H4 (cell line): ENCODE measurements around the gene PDX1. TPM values are rescaled to one million over a fixed set of nuclear protein-coding genes. Genes with fewer than 3 reads are reported as not detected.

Experiments
- DNase-seq: peaks from one replicate; pipeline ENCODE4 v3.0.0-alpha.2; 2015; ENCODE audit warnings: low spot score
- total RNA-seq: library from RNA; depleted of rRNA; stranded (reverse); fragments of >200 nt; shearing (Covaris generic); gene quantifications from 2 replicates; pipeline ENCODE4 v1.2.3, GENCODE V29; 2014; rRNA removed

PDX1 gene
- total RNA-seq, 1 experiment from 2014 or later, result not detected

DNA sequence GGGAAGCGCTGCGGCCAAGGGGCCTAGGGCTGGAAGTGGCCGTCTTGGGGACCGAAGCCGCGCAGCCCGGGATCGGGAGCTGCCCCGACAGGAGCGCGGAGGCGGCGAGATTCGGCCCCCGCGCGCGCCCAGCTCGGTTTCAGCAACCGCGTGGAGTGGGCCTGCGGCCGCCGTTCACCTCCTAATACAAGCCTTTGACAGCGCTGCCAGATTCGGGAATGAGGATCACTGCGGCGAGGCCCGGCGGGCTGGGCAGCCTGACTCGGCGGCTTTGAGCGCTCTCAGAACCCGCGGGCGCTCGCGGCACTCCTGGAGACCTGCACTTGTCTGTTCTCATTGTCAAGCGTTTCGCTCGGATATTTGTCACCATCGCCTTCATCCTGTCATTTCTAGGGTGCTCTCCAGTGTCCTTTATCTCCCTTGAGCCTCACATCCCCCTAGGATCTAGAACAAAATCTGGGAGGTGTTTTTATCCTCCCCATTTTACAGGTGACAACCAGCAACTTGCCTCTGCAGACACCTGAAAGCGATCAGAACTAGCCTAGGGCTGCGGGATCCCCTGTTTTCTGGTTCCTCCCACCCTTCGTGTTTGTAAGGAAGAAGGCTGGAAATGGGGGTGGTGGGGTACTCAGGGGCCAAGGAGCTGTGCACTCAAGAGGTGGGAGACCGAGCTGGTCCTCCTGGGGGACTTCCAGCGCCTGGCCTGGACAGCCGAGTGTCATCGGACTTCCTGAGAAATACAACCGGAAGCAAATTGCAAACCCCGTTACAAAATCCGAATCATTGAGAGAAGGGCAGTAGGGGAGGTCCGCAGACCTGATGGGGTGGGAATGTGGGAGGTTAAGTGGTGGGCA is 50.8 kb downstream of the PDX1 start:
- DNase-seq, result no peak

DNA sequence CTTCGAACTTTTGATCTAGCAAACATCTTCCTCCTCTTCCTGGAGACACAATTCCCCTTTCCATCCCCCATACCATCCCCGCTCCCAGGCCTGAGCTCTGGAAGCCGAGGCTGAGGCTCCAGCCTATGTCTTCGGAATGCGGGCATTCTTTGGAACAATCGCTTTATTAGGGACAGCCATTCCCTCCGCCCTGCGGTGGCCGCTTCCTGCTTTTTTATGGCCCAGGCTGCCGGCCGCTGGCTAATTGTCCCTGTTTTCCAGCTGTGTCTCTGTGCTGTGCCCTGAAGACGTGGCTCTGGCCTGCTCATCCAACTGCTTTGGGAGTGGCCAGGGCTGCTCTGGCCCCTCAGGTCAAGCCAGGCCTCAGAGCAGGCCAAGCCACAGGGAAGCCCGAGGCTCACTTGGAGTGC is 51.4 kb downstream of the PDX1 start:
- no peak for DNase-seq

DNA sequence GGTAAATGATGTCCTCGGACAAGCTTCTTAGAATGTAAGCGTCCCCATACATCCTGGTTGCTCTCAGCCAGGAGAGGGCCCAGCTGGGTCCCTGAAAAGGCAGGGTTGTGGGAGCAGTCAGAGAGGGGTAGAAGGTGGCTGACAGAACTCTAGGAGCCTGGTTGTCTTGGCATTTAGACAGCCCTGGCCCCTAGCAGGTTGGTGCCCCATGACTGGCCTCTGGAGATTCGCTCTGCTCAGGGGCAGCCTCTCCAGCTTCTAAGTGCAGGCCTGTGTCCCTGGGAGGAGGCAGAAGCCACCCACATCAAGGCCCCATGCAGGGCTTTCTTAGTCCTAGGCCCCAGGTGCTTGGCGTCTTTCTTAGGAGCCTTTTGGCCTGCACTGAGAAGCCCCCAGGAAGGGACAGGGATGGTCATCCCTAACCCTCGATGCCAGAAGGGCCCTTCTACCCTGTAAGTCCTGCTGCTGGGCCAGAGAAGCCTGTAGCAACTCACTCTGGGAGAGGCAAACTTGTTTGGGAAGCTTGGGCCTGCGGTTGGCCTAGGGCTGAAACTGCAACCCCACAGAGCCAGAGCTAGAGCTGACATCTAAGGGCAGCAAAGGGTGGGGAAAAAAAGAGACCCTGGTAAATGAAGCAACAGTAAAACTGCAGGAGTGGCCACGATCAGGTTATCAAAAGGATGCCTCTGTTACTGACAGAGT is 52.1 kb downstream of the PDX1 start:
- DNase-seq, result no peak

DNA sequence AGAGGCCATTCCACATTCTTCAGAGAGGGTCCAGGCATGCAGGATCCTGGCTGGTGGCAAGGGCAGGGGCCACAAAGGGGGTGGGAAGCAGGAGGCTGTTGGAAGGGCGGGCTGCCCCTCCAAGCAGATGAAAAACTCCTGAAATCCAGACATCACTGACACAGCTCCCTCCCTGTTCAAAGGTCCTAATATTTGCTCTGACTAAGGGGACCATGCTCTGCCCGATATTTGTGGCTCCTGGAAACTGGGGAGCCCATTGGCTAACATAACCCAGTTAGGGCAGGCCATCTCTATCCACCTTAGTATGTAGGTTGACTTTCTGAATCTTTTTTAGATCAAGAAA is 52.6 kb downstream of the PDX1 start:
- no peak for DNase-seq

DNA sequence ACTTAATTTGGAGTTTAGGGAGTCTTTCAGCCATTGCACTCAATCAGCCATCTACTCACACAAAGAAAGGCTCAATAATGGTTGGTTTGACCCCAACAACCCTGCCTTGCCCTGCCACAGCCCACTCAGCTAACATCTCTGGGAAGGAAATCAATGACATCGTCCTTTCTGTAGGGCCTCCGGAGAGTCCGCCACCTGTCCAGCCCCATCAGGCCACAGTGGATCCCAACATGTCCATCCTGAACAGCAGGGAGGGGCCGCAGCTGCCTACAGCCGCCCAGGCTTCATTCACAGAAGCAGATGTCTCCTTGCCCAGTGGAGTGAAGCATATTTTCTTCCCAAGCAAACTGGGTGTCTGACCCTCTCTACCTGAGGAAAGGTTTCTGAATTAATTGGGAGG is 53.5 kb downstream of the PDX1 start:
- no peak for DNase-seq

DNA sequence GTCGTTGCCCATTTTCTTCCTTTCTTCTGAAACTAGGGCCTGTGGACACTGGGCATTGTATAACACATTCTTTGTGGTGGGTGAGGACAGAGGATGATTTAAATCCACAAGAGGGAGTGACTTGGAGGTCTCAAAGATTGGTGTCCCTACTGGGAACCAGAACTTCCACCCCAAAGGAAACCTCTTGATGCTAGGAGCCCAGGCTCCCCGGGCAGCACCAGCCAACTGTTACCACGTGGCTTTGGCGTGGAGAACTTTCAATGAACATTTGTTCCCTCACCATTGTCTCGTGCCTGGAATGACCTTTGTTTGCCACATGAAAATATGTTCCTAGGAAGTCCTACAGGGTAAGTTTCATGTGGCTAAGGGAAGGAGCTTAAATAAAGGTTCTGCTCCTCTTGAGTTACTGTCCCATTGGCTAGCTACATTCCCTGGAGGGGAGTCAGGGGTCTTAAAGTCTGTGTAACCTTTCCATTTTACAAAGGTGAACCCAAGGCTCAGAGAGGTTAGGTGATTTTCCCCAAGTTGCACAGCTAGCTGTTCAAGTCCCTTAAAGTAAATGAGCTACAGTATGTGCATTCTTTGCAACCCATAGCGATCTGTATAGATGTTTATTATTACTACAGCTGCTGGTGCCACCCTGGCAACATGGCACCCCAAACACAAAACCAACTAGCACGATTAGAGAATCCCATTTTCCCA is 54.3 kb downstream of the PDX1 start:
- DNase-seq, result no peak

Other genes with a start within 250 kb of the PDX1 start
- gene GSX1, start 127.5 kb upstream of the PDX1 start, total RNA-seq, result not detected in 2 replicates
- not detected in 2 replicates for gene CDX2, start 49.3 kb downstream of the PDX1 start, total RNA-seq
- gene URAD, start 68.7 kb downstream of the PDX1 start, total RNA-seq, result not detected in 2 replicates
- 0.04 and 0.45 TPM in 2 replicates for gene FLT3, start 180.6 kb downstream of the PDX1 start, total RNA-seq
- gene PAN3, start 218.5 kb downstream of the PDX1 start, total RNA-seq, result 5.2 and 7.4 TPM in 2 replicates